ENCODE data around the gene RPL12.

Gene RPL12

GRCh38 chr9:127437497-127438264, 13.5 kb downstream of the RPL12 start:
- no peak for DNase-seq

- DNase-seq, result no peak
These were observed 20.8 kb downstream of the RPL12 start for GRCh38 chr9:127430415-127430814.

GRCh38 chr9:127428348-127428747, 22.9 kb downstream of the RPL12 start:
- DNase-seq, result no peak

GRCh38 chr9:127426756-127427155, 24.4 kb downstream of the RPL12 start:
- no peak for DNase-seq

- no peak for DNase-seq
These were observed 26.6 kb downstream of the RPL12 start for GRCh38 chr9:127424676-127424999.

GRCh38 chr9:127423934-127424675, 27.1 kb downstream of the RPL12 start, which contains the start of gene ZNF79:
ZNF79 (plus strand) TSS chr9:127424382; CDS start chr9:127424788, 406 bp downstream.
- peak; percentile 85 for DNase-seq

GRCh38 chr9:127423476-127423933, 27.7 kb downstream of the RPL12 start:
- DNase-seq, result no peak

GRCh38 chr9:127422787-127423186, 28.4 kb downstream of the RPL12 start:
- no peak for DNase-seq

GRCh38 chr9:127422133-127422782, 28.9 kb downstream of the RPL12 start:
- DNase-seq, result no peak

- no peak for DNase-seq
These were observed 30.1 kb downstream of the RPL12 start for GRCh38 chr9:127421057-127421456.

- no peak for DNase-seq
These were observed 31.9 kb downstream of the RPL12 start for GRCh38 chr9:127419348-127419747.

GRCh38 chr9:127418037-127418471, 33.2 kb downstream of the RPL12 start:
- peak; percentile 24 for DNase-seq

- DNase-seq, result peak; percentile 35
These were observed 33.8 kb downstream of the RPL12 start for GRCh38 chr9:127417131-127418036.

- DNase-seq, result no peak
These were observed 35.5 kb downstream of the RPL12 start for GRCh38 chr9:127415657-127416056.

- no peak for DNase-seq
These were observed 36.1 kb downstream of the RPL12 start for GRCh38 chr9:127415141-127415540.

GRCh38 chr9:127411122-127411521, 40.1 kb downstream of the RPL12 start:
- no peak for DNase-seq

- no peak for DNase-seq
These were observed 43.7 kb downstream of the RPL12 start for GRCh38 chr9:127407492-127407843.

- DNase-seq, result no peak
These were observed 44.3 kb downstream of the RPL12 start for GRCh38 chr9:127406799-127407491.

- DNase-seq, result no peak
These were observed 45.7 kb downstream of the RPL12 start for GRCh38 chr9:127405344-127406125.

- DNase-seq, result no peak
These were observed 46.6 kb downstream of the RPL12 start for GRCh38 chr9:127404631-127405030.

- no peak for DNase-seq
These were observed 47.6 kb downstream of the RPL12 start for GRCh38 chr9:127403507-127404192.
